GM12801 (cell line): ENCODE data around the gene PLIN5.

Source experiments
- CTCF ChIP-seq: IDR thresholded peaks from one replicate; pipeline ENCODE4 v1.5.1; 2011; ENCODE audit warnings: control low read depth; ENCODE audit not compliant: insufficient read length; ENCODE audit errors: extremely low read depth

Gene PLIN5

GRCh38 chr19:4519521-4520277, 15.3 kb downstream of the PLIN5 start:
- TF ChIP-seq CTCF, result no peak

- no peak for TF ChIP-seq CTCF
Observed at GRCh38 chr19:4519172-4519496, 15.9 kb downstream of the PLIN5 start.

GRCh38 chr19:4518345-4519171, 16.5 kb downstream of the PLIN5 start, which contains the start of gene PLIN4:
Gene PLIN4 (minus strand): TSS chr19:4518486. CDS start chr19:4518272, 214 bp downstream.
- no peak for TF ChIP-seq CTCF

GRCh38 chr19:4517451-4518057, 17.5 kb downstream of the PLIN5 start:
- TF ChIP-seq CTCF, result no peak

- TF ChIP-seq CTCF, result no peak
Observed at GRCh38 chr19:4516939-4517300, 18.1 kb downstream of the PLIN5 start.

- TF ChIP-seq CTCF, result no peak
Observed at GRCh38 chr19:4516199-4516938, 18.7 kb downstream of the PLIN5 start.

- TF ChIP-seq CTCF, result no peak
Observed at GRCh38 chr19:4515732-4516131, 19.3 kb downstream of the PLIN5 start.
